Ishikawa (cell line): Measurements from ENCODE around the gene SOX6.

Experiments
- CEBPB ChIP-seq: IDR thresholded peaks from 2 replicates; pipeline ENCODE4 v1.6.1; 2012
- EP300 ChIP-seq: IDR thresholded peaks from 2 replicates; pipeline ENCODE4 v1.6.1; 2012; ENCODE audit warnings: borderline replicate concordance

- no peak for TF ChIP-seq EP300
- no peak for TF ChIP-seq CEBPB
Observed at GRCh38 chr11:16336204-16336603, 20.1 kb downstream of the SOX6 start.
